ENCODE results near the gene IL17C. TPM values are rescaled to one million over a fixed set of nuclear protein-coding genes. Genes with fewer than 3 reads are reported as not detected.

The IL17C gene
- total and polyA plus RNA-seq, 2 experiments from 2014 or later: not detected

DNA sequence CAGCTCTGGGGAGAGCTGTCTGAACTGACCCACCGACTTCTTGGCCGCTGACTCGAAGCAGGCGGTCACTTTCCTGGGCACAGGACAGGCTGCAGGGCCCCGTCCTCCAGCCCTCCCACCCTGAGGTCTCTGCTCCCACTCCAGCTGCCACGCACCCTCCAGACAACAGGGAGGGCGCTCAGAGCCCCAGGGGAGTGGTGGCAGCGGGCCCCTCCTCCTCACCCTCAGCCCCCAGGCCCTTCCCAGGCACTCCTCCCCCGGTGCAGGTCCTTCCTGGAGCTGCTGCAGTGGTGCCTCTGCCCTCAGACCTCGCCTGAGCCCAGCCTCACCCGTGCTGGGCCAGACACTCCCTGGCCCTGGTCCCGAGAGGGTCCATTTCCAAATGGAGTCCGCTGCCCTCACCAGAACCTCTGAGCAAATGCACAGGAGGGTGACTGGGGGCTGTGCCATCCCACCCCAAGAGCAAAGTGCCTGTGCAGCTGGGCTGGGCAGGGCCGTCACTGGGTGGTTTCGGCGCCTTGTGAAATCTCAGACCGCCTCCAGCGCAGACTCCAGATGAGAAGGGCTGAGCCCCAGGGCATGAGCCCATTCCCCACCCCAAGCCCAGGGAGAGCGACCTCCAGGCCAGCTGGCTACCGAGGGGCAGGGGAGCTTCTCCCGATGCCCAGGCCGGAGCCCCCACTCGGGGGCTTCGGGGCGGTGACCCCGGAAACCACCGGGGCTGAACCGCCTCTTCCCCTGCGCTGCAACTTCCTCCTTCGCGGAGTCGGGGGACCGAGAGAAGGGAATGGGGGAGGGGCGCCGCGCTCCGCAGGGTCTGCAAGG is 11.8 kb downstream of the IL17C start:
- no peak overlapping the region for H3K27ac ChIP-seq
- TF ChIP-seq, protein P1, sequence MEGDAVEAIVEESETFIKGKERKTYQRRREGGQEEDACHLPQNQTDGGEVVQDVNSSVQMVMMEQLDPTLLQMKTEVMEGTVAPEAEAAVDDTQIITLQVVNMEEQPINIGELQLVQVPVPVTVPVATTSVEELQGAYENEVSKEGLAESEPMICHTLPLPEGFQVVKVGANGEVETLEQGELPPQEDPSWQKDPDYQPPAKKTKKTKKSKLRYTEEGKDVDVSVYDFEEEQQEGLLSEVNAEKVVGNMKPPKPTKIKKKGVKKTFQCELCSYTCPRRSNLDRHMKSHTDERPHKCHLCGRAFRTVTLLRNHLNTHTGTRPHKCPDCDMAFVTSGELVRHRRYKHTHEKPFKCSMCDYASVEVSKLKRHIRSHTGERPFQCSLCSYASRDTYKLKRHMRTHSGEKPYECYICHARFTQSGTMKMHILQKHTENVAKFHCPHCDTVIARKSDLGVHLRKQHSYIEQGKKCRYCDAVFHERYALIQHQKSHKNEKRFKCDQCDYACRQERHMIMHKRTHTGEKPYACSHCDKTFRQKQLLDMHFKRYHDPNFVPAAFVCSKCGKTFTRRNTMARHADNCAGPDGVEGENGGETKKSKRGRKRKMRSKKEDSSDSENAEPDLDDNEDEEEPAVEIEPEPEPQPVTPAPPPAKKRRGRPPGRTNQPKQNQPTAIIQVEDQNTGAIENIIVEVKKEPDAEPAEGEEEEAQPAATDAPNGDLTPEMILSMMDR (IDR thresholded peaks at IDR 0.05; ENCODE audit: low read depth, low read length): no peak
- H3K4me1 ChIP-seq (ENCODE audit: low read depth): peaks cover 6% of the 10 kb centered on the region
- H3K4me3 ChIP-seq: peak overlapping the region; percentile 63
- no peaks in the 10 kb centered on the region for H3K27me3 ChIP-seq
- DNase-seq (ENCODE audit: low read depth in 1 of 2, low spot score in 1 of 2): peak; percentile 40
- peaks cover 6% of the 10 kb centered on the region for H3K36me3 ChIP-seq
- H3K9me3 ChIP-seq (ENCODE audit: low read depth): no peaks in the 10 kb centered on the region

GRCh38 chr16:88650749-88651275 is 12.4 kb downstream of the IL17C start, which contains the start of gene CYBA:
Gene CYBA (minus strand): TSS chr16:88651053. CDS start chr16:88651013, 40 bp downstream.
- H3K27ac ChIP-seq: no peak within 1 kb of the TSS

DNA sequence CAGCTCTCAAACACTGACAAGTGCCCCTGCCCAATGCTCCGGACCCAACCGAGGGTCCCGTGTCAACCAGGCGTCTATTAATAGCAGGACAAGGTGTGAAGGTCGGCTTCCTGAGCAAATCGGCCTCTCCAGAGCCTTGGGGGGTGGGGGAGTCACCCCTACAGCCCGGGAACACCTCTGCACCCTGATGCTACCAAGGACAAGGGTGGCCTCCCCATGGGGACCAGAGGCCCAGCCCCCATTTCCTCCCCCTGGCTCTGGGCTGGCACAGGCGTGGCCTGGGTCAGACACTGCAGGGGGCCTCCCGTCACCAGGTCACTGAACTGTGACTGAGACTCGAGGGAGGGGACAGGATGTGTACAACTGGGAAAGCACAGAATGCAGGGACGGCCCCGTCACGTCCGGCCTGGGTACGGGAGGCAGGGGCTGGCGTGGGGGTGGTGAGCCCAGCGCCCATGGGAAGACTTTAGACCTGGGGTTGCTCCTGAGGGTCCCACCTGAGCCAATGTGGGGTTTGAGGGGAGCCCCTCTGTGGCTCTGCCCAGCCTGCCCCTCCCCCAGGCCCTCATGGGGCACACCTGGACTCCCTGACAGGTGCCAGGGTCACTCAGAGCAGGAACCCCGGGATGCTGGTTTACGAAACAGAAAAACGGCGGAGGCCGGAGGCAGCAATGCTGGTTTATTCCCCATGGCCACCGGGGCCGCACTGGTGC is 13.1 kb downstream of the IL17C start:
- no peaks in the 10 kb centered on the region for H3K9me3 ChIP-seq (ENCODE audit: low read depth)
- peaks cover 6% of the 10 kb centered on the region for H3K4me1 ChIP-seq (ENCODE audit: low read depth)
- H3K36me3 ChIP-seq: peaks cover 8% of the 10 kb centered on the region
- no peak for DNase-seq (ENCODE audit: low read depth in 1 of 2, low spot score in 1 of 2)
- H3K27ac ChIP-seq: no peak overlapping the region
- H3K4me3 ChIP-seq: peak overlapping the region; percentile 63
- H3K27me3 ChIP-seq: no peaks in the 10 kb centered on the region
- TF ChIP-seq, protein P1 (IDR thresholded peaks at IDR 0.05; ENCODE audit: low read depth, low read length): no peak

More at GRCh38 chr16:88650749-88651275, 12.4 kb downstream of the IL17C start, which contains the start of gene CYBA:
- Histone ChIP-seq H3K4me3 (peak within 1 kb of the TSS; percentile 63), H3K36me3 (peaks cover 8% of the 10 kb centered on the region), H3K4me1 (ENCODE audit: low read depth) (peaks cover 6% of the 10 kb centered on the region), H3K9me3 (ENCODE audit: low read depth) (no peaks in the 10 kb centered on the region), H3K27me3 (no peaks in the 10 kb centered on the region)
- peak; percentile 65 to 71 for DNase-seq (ENCODE audit: low read depth in 1 of 2, low spot score in 1 of 2)
- TF ChIP-seq, protein P1 (IDR thresholded peaks at IDR 0.05; ENCODE audit: low read depth, low read length): no peak

- Histone ChIP-seq H3K36me3 (peaks cover 8% of the 10 kb centered on the region), H3K4me1 (ENCODE audit: low read depth) (peaks cover 6% of the 10 kb centered on the region), H3K27ac (no peak overlapping the region), H3K4me3 (no peak overlapping the region), H3K9me3 (ENCODE audit: low read depth) (no peaks in the 10 kb centered on the region), H3K27me3 (no peaks in the 10 kb centered on the region)
- DNase-seq (ENCODE audit: low read depth in 1 of 2, low spot score in 1 of 2): no peak
- TF ChIP-seq, protein P1 (IDR thresholded peaks at IDR 0.05; ENCODE audit: low read depth, low read length): no peak
These were observed 13.8 kb downstream of the IL17C start for GRCh38 chr16:88651989-88652761.

GRCh38 chr16:88652762-88653063 is 14.3 kb downstream of the IL17C start:
- no peak overlapping the region for H3K27ac ChIP-seq
- no peak for DNase-seq (ENCODE audit: low read depth in 1 of 2, low spot score in 1 of 2)
- no peak overlapping the region for H3K4me3 ChIP-seq
- TF ChIP-seq, protein P1 (IDR thresholded peaks at IDR 0.05; ENCODE audit: low read depth, low read length): no peak
- H3K4me1 ChIP-seq (ENCODE audit: low read depth): peaks cover 6% of the 10 kb centered on the region
- peaks cover 8% of the 10 kb centered on the region for H3K36me3 ChIP-seq
- H3K9me3 ChIP-seq (ENCODE audit: low read depth): no peaks in the 10 kb centered on the region
- no peaks in the 10 kb centered on the region for H3K27me3 ChIP-seq

Measured in cardiac muscle cell (in vitro differentiated cells and primary cell).